GM23338 (cell line): ENCODE measurements around the gene ASS1. TPM values are rescaled to one million over a fixed set of nuclear protein-coding genes. Genes with fewer than 3 reads are reported as not detected.

Source experiments
- ATAC-seq: fragments of 200-7000 bp; cut with Tn5 transposase; 3 replicates; pipeline ENCODE4 v1.9.1; 2020
- DNase-seq: peaks from one replicate; pipeline ENCODE4 v3.0.0-alpha.2; 2015; ENCODE audit warnings: low spot score
- H2AFZ ChIP-seq: fragments of 200-600 bp; sonication (generic); 2 replicates; pipeline ENCODE4 v1.8.0; 2016; ENCODE audit warnings: antibody characterized with exemption, mild to moderate bottlenecking, moderate library complexity
- H3F3A ChIP-seq: fragments of 200-600 bp; sonication (generic); replicated peaks from 2 replicates; pipeline ENCODE4 v1.8.0; 2017; ENCODE audit warnings: antibody characterized with exemption, mixed run types, low read depth
- H3K27ac ChIP-seq: fragments of 200-600 bp; sonication (generic); 2 replicates; pipeline ENCODE4 v1.6.1; 2016; ENCODE audit warnings: low read depth
- H3K27me3 ChIP-seq: fragments of 200-600 bp; sonication (generic); 2 replicates; pipeline ENCODE4 v1.8.0; 2016; ENCODE audit warnings: mild to moderate bottlenecking, mixed run types, moderate library complexity; ENCODE audit not compliant: insufficient read depth
- H3K36me3 ChIP-seq: fragments of 200-600 bp; sonication (generic); 2 replicates; pipeline ENCODE4 v1.8.0; 2016; ENCODE audit warnings: mild to moderate bottlenecking; ENCODE audit not compliant: insufficient read depth
- H3K4me1 ChIP-seq: fragments of 200-600 bp; sonication (generic); 2 replicates; pipeline ENCODE4 v1.8.0; 2016; ENCODE audit warnings: mild to moderate bottlenecking, moderate library complexity; ENCODE audit not compliant: insufficient read depth
- H3K4me2 ChIP-seq: fragments of 200-600 bp; sonication (generic); 2 replicates; pipeline ENCODE4 v1.7.1; 2017; ENCODE audit warnings: mixed run types
- H3K4me3 ChIP-seq: fragments of 200-600 bp; sonication (generic); 2 replicates; pipeline ENCODE4 v1.6.1; 2016; ENCODE audit warnings: mixed run types
- H3K79me2 ChIP-seq: fragments of 200-600 bp; sonication (generic); replicated peaks from 2 replicates; pipeline ENCODE4 v1.8.0; 2017; ENCODE audit warnings: mild to moderate bottlenecking; ENCODE audit not compliant: insufficient read depth
- H3K9me2 ChIP-seq: fragments of 200-600 bp; sonication (generic); 2 replicates; pipeline ENCODE4 v1.8.0; 2017; ENCODE audit not compliant: insufficient read depth
- H4K20me1 ChIP-seq: fragments of 200-600 bp; sonication (generic); replicated peaks from 2 replicates; pipeline ENCODE4 v1.8.0; 2017; ENCODE audit warnings: mild to moderate bottlenecking; ENCODE audit not compliant: insufficient read depth
- H3K27ac Mint-ChIP-seq: 2 replicates; pipeline ENCODE4 v1.8.0; 2020; ENCODE audit warnings: inconsistent platforms, mild to moderate bottlenecking, moderate library complexity, mixed read lengths
- H3K27me3 Mint-ChIP-seq: 3 replicates; pipeline ENCODE4 v1.8.0; 2022; ENCODE audit warnings: low read depth, mild to moderate bottlenecking, moderate library complexity, mixed read lengths, inconsistent platforms; ENCODE audit not compliant: insufficient read depth, poor library complexity
- H3K36me3 Mint-ChIP-seq: 3 replicates; pipeline ENCODE4 v1.8.0; 2021; ENCODE audit warnings: low read depth, mild to moderate bottlenecking, inconsistent platforms, moderate library complexity, mixed read lengths
- H3K4me1 Mint-ChIP-seq: 3 replicates; pipeline ENCODE4 v1.8.0; 2020; ENCODE audit warnings: mild to moderate bottlenecking, inconsistent platforms, mixed read lengths
- H3K4me3 Mint-ChIP-seq: 3 replicates; pipeline ENCODE4 v1.8.0; 2021; ENCODE audit warnings: moderate library complexity, mild to moderate bottlenecking, inconsistent platforms, mixed read lengths
- H3K9me3 Mint-ChIP-seq: 3 replicates; pipeline ENCODE4 v1.8.0; 2020; ENCODE audit warnings: moderate library complexity, mild to moderate bottlenecking, inconsistent platforms, mixed read lengths
- CREB1 ChIP-seq: fragments of 250-450 bp; sonication (Bioruptor Pico); IDR thresholded peaks from 2 replicates; pipeline ENCODE4 v1.5.0; 2020; ENCODE audit warnings: low read depth, mild to moderate bottlenecking, moderate library complexity
- CTCF ChIP-seq, 2 experiments: fragments of 200-600 bp in 1 of 2; sonication (generic) in 1 of 2; conservative IDR thresholded peaks; 2 replicates each; pipeline versions ENCODE4 v1.5.1 to v1.6.1; 2016 to 2017; ENCODE audit warnings: antibody characterized with exemption in 2 of 2, low read depth in 2 of 2, mild to moderate bottlenecking in 2 of 2, moderate library complexity in 1 of 2
- ETS1 ChIP-seq: IDR thresholded peaks from 2 replicates; pipeline ENCODE4 v1.6.1; 2016; ENCODE audit warnings: antibody characterized with exemption
- EZH2 ChIP-seq: fragments of 200-600 bp; sonication (generic); IDR thresholded peaks from one replicate; pipeline ENCODE4 v1.8.0; 2017; ENCODE audit warnings: antibody characterized with exemption, mild to moderate bottlenecking, low read depth; ENCODE audit not compliant: unreplicated experiment
- EZH2phosphoT487 ChIP-seq: fragments of 200-600 bp; sonication (generic); IDR thresholded peaks from one replicate; pipeline ENCODE4 v1.8.1; 2018; ENCODE audit warnings: antibody characterized with exemption; ENCODE audit not compliant: unreplicated experiment
- NANOG ChIP-seq: IDR thresholded peaks from 2 replicates; pipeline ENCODE4 v1.6.1; 2016; ENCODE audit warnings: antibody characterized with exemption, borderline replicate concordance
- POLR2AphosphoS5 ChIP-seq: IDR thresholded peaks from 2 replicates; pipeline ENCODE4 v1.6.1; 2016; ENCODE audit warnings: antibody characterized with exemption, low read depth
- REST ChIP-seq: IDR thresholded peaks from one replicate; pipeline ENCODE4 v1.6.1; 2018; ENCODE audit warnings: antibody characterized with exemption; ENCODE audit not compliant: unreplicated experiment
- STAT1 ChIP-seq: IDR thresholded peaks from one replicate; pipeline ENCODE4 v1.6.1; 2016; ENCODE audit warnings: antibody characterized with exemption; ENCODE audit not compliant: unreplicated experiment
- ZNF114 ChIP-seq: fragments of 250-450 bp; sonication (Bioruptor Pico); IDR thresholded peaks from 2 replicates; pipeline ENCODE4 v1.5.0; 2020; ENCODE audit warnings: mild to moderate bottlenecking, moderate library complexity
- ZNF331 ChIP-seq: fragments of 250-450 bp; sonication (Bioruptor Pico); IDR thresholded peaks from 2 replicates; pipeline ENCODE4 v1.5.0; 2020; ENCODE audit warnings: low read depth, mild to moderate bottlenecking, moderate library complexity
- polyA plus RNA-seq: library from polyadenylated mRNA; unstranded; fragments of >200 nt; fragmentation: Nextera tagmentation; extraction: Ambion mirVana; gene quantifications from 2 replicates; pipeline ENCODE4 v1.2.1, GENCODE V29; 2016
- total RNA-seq: library from RNA; depleted of rRNA; stranded (reverse); fragments of >200 nt; shearing (Covaris generic); gene quantifications from 2 replicates; pipeline ENCODE4 v1.2.3, GENCODE V29; 2014
- TF ChIP-seq, protein P1 (sequence below): fragments of 250-450 bp; sonication (Bioruptor Pico); IDR thresholded peaks from 2 replicates; pipeline ENCODE4 v1.5.0; 2020; ENCODE audit warnings: mild to moderate bottlenecking, moderate library complexity

Gene ASS1
- total and polyA plus RNA-seq, 2 experiments from 2014 or later = 65.8 to 103 TPM

DNA sequence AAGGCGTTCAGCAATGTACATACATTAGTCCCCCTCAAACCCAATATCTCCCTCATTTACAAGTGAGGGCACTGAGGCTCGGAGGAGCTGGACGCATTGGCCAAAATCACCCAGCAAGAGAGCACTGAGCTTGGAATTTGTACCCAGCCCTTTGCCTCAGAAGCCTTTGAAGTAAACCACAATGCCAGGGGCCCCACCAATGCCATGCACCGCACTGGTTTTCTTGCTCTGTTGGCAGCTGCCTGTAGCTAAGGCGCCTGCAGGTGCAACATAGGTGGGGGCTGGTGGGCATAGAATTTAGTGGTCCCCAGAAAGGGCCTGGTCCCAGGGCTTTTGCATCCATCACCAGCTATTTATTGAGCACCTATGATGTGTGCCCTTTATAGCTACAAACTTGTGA is 97.3 kb downstream of the ASS1 start (continued):
- TF ChIP-seq, protein P1, sequence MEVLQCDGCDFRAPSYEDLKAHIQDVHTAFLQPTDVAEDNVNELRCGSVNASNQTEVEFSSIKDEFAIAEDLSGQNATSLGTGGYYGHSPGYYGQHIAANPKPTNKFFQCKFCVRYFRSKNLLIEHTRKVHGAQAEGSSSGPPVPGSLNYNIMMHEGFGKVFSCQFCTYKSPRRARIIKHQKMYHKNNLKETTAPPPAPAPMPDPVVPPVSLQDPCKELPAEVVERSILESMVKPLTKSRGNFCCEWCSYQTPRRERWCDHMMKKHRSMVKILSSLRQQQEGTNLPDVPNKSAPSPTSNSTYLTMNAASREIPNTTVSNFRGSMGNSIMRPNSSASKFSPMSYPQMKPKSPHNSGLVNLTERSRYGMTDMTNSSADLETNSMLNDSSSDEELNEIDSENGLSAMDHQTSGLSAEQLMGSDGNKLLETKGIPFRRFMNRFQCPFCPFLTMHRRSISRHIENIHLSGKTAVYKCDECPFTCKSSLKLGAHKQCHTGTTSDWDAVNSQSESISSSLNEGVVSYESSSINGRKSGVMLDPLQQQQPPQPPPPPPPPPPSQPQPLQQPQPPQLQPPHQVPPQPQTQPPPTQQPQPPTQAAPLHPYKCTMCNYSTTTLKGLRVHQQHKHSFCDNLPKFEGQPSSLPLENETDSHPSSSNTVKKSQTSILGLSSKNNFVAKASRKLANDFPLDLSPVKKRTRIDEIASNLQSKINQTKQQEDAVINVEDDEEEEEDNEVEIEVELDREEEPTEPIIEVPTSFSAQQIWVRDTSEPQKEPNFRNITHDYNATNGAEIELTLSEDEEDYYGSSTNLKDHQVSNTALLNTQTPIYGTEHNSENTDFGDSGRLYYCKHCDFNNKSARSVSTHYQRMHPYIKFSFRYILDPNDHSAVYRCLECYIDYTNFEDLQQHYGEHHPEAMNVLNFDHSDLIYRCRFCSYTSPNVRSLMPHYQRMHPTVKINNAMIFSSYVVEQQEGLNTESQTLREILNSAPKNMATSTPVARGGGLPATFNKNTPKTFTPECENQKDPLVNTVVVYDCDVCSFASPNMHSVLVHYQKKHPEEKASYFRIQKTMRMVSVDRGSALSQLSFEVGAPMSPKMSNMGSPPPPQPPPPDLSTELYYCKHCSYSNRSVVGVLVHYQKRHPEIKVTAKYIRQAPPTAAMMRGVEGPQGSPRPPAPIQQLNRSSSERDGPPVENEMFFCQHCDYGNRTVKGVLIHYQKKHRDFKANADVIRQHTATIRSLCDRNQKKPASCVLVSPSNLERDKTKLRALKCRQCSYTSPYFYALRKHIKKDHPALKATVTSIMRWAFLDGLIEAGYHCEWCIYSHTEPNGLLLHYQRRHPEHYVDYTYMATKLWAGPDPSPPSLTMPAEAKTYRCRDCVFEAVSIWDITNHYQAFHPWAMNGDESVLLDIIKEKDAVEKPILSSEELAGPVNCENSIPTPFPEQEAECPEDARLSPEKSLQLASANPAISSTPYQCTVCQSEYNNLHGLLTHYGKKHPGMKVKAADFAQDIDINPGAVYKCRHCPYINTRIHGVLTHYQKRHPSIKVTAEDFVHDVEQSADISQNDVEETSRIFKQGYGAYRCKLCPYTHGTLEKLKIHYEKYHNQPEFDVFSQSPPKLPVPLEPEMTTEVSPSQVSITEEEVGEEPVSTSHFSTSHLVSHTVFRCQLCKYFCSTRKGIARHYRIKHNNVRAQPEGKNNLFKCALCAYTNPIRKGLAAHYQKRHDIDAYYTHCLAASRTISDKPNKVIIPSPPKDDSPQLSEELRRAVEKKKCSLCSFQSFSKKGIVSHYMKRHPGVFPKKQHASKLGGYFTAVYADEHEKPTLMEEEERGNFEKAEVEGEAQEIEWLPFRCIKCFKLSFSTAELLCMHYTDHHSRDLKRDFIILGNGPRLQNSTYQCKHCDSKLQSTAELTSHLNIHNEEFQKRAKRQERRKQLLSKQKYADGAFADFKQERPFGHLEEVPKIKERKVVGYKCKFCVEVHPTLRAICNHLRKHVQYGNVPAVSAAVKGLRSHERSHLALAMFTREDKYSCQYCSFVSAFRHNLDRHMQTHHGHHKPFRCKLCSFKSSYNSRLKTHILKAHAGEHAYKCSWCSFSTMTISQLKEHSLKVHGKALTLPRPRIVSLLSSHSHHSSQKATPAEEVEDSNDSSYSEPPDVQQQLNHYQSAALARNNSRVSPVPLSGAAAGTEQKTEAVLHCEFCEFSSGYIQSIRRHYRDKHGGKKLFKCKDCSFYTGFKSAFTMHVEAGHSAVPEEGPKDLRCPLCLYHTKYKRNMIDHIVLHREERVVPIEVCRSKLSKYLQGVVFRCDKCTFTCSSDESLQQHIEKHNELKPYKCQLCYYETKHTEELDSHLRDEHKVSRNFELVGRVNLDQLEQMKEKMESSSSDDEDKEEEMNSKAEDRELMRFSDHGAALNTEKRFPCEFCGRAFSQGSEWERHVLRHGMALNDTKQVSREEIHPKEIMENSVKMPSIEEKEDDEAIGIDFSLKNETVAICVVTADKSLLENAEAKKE (CRISPR knock-in tag) = no peak
- no peak for TF ChIP-seq ZNF114 (CRISPR knock-in tag)
- TF ChIP-seq STAT1 = no peak

GRCh38 chr9:130542457-130543228 is 97.9 kb downstream of the ASS1 start:
- Mint-ChIP-seq H3K27me3 (peaks cover 24% of the 10 kb centered on the region), H3K4me3 (no peak overlapping the region), H3K36me3 (no peaks in the 10 kb centered on the region), H3K4me1 (peaks cover 39% of the 10 kb centered on the region), H3K27ac (no peak overlapping the region), H3K9me3 (no peaks in the 10 kb centered on the region)
- no peak for ATAC-seq
- Histone ChIP-seq H4K20me1 (no peaks in the 10 kb centered on the region), H3K4me1 (peaks cover 6% of the 10 kb centered on the region), H3K79me2 (no peaks in the 10 kb centered on the region), H3F3A (0 out of 2 replicates have a peak, but pooled peaks cover 3% of the 10 kb centered on the region), H3K4me2 (no peak overlapping the region), H3K27me3 (no peaks in the 10 kb centered on the region), H3K4me3 (no peak overlapping the region), H3K27ac (no peak overlapping the region), H3K36me3 (no peaks in the 10 kb centered on the region), H2AFZ (no peak overlapping the region), H3K9me2 (no peaks in the 10 kb centered on the region)
- no peak for DNase-seq
- TF ChIP-seq POLR2AphosphoS5 = no peak
- TF ChIP-seq ETS1 = no peak
- TF ChIP-seq STAT1 = no peak
- TF ChIP-seq EZH2phosphoT487 = no peak
- TF ChIP-seq NANOG = no peak
- no peak for TF ChIP-seq ZNF331 (CRISPR knock-in tag)
- TF ChIP-seq CTCF (conservative IDR thresholded peaks at IDR 0.05; ENCODE audit: low read depth in 2 of 2) = no peak
- TF ChIP-seq EZH2 = no peak
- no peak for TF ChIP-seq ZNF114 (CRISPR knock-in tag)
- TF ChIP-seq REST = no peak
- no peak for TF ChIP-seq CREB1 (CRISPR knock-in tag)
